Calu3 (cell line): Measurements from ENCODE around the gene ZSCAN31. TPM values are rescaled to one million over a fixed set of nuclear protein-coding genes. Genes with fewer than 3 reads are reported as not detected.

Source experiments
- BruUV-seq: library from RNA; stranded (reverse); fragments of 400-500 nt; replicated peaks from 2 replicates; lab custom pipeline; 2021; lab: Mats Ljungman, UMichigan
- CTCF ChIA-PET: fragments of 300-600 bp; sonication (Branson Sonifier 250); formaldehyde crosslinking; loops from one replicate; lab custom pipeline; 2022; ENCODE audit warnings: antibody characterized with exemption; lab: Charles Lee
- DNase-seq: peaks from one replicate; pipeline ENCODE4 v3.0.0; 2022
- H3K27ac Mint-ChIP-seq: one replicate; pipeline ENCODE4 v1.8.0; 2022; ENCODE audit warnings: mixed read lengths; ENCODE audit not compliant: unreplicated experiment
- H3K27me3 Mint-ChIP-seq: one replicate; pipeline ENCODE4 v1.8.0; 2022; ENCODE audit warnings: mixed read lengths; ENCODE audit not compliant: unreplicated experiment
- H3K36me3 Mint-ChIP-seq: one replicate; pipeline ENCODE4 v1.8.0; 2022; ENCODE audit warnings: mild to moderate bottlenecking, moderate library complexity, mixed read lengths; ENCODE audit not compliant: insufficient read depth, unreplicated experiment
- H3K4me1 Mint-ChIP-seq: one replicate; pipeline ENCODE4 v1.8.0; 2022; ENCODE audit warnings: mild to moderate bottlenecking, low read depth, mixed read lengths; ENCODE audit not compliant: unreplicated experiment
- H3K4me3 Mint-ChIP-seq: one replicate; pipeline ENCODE4 v1.8.0; 2022; ENCODE audit warnings: mild to moderate bottlenecking, low read depth, moderate library complexity, mixed read lengths; ENCODE audit not compliant: unreplicated experiment
- H3K9me3 Mint-ChIP-seq: one replicate; pipeline ENCODE4 v1.8.0; 2022; ENCODE audit warnings: low read depth, mixed read lengths; ENCODE audit not compliant: unreplicated experiment
- CTCF ChIP-seq: fragments of 200-600 bp; IDR thresholded peaks from one replicate; pipeline ENCODE4 v1.8.0; 2022; ENCODE audit warnings: antibody characterized with exemption; ENCODE audit not compliant: unreplicated experiment
- intact Hi-C: fragments of 100-400 bp; cut with micrococcal nuclease; formaldehyde crosslinking; loops from one replicate; pipeline ENCODE4 v1.10.0; 2022; ENCODE audit not compliant: unreplicated experiment
- total RNA-seq: library from RNA; stranded (reverse); gene quantifications from 2 replicates; pipeline ENCODE4 v1.2.3, GENCODE V29; 2022

The ZSCAN31 gene
- total RNA-seq, 1 experiment from 2014 or later, result 4.9 TPM

- Mint-ChIP-seq H3K4me3 (peak overlapping the region; percentile 11), H3K27me3 (no peaks in the 10 kb centered on the region), H3K4me1 (peaks cover 9% of the 10 kb centered on the region), H3K9me3 (peaks cover 3% of the 10 kb centered on the region), H3K36me3 (no peaks in the 10 kb centered on the region), H3K27ac (no peak overlapping the region)
- no TSS peak for BruUV-seq
- CTCF ChIA-PET, result interaction anchor here (2.3 kb wide), 1 partner anchor 22 kb away, joined by 11 read pairs; no protein-coding TSS in a partner anchor
- DNase-seq, result no peak
- TF ChIP-seq CTCF, result no peak
- intact Hi-C loops, result no loop called here
Observed at GRCh38 chr6:28334286-28335039, 1.5 kb downstream of the ZSCAN31 start.

DNA sequence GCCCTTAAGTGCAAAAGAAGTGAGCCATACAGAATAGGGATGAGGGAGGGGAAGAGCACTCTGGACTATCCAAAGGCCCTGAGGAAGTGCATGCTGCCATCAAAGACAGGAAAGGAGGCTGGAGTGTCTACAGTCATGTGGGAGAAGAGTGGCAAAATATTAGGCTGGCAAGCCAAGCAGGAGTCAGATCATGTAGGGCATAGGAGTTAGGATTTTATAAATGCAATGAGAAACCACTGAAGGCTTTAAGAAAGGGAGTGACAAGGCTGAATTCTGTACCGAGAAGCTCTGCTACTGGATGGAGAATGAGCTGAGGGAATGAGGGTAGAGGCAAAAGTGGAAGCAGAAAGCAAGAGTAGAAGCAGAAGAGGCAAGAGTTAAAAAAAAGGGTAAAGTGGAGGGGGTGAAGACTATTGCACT lies 2.3 kb downstream of the ZSCAN31 start:
- Mint-ChIP-seq H3K9me3 (peaks cover 10% of the 10 kb centered on the region), H3K27me3 (no peaks in the 10 kb centered on the region), H3K27ac (no peak overlapping the region), H3K36me3 (no peaks in the 10 kb centered on the region), H3K4me1 (peaks cover 9% of the 10 kb centered on the region), H3K4me3 (no peak overlapping the region)
- intact Hi-C loops, result no loop called here
- TF ChIP-seq CTCF, result no peak
- CTCF ChIA-PET, result no interaction called here
- no TSS peak for BruUV-seq
- DNase-seq, result no peak

- no peak overlapping the region for H3K4me3 Mint-ChIP-seq
- intact Hi-C loops, result no loop called here
- no peaks in the 10 kb centered on the region for H3K27me3 Mint-ChIP-seq
- CTCF ChIA-PET, result no interaction called here
- peaks cover 9% of the 10 kb centered on the region for H3K4me1 Mint-ChIP-seq
- TF ChIP-seq CTCF, result no peak
- H3K27ac Mint-ChIP-seq, result no peak overlapping the region
- no peak for DNase-seq
- no peaks in the 10 kb centered on the region for H3K36me3 Mint-ChIP-seq
- H3K9me3 Mint-ChIP-seq, result peaks cover 10% of the 10 kb centered on the region
- TSS peak; percentile 0 for BruUV-seq
Observed at GRCh38 chr6:28333047-28333446, 2.9 kb downstream of the ZSCAN31 start.

- intact Hi-C loops, result no loop called here
- H3K4me3 Mint-ChIP-seq, result no peak overlapping the region
- H3K9me3 Mint-ChIP-seq, result peaks cover 22% of the 10 kb centered on the region
- no peaks in the 10 kb centered on the region for H3K36me3 Mint-ChIP-seq
- DNase-seq, result no peak
- BruUV-seq, result no TSS peak
- H3K27ac Mint-ChIP-seq, result no peak overlapping the region
- TF ChIP-seq CTCF, result no peak
- no peaks in the 10 kb centered on the region for H3K27me3 Mint-ChIP-seq
- CTCF ChIA-PET, result no interaction called here
- peaks cover 9% of the 10 kb centered on the region for H3K4me1 Mint-ChIP-seq
Observed at GRCh38 chr6:28330041-28330440, 5.9 kb downstream of the ZSCAN31 start.
